ENCODE results near the gene SATB1. TPM values are rescaled to one million over a fixed set of nuclear protein-coding genes. Genes with fewer than 3 reads are reported as not detected.

The SATB1 gene
- polyA plus RNA-seq, 1 donor from 2014 or later, result 16.0 TPM

DNA sequence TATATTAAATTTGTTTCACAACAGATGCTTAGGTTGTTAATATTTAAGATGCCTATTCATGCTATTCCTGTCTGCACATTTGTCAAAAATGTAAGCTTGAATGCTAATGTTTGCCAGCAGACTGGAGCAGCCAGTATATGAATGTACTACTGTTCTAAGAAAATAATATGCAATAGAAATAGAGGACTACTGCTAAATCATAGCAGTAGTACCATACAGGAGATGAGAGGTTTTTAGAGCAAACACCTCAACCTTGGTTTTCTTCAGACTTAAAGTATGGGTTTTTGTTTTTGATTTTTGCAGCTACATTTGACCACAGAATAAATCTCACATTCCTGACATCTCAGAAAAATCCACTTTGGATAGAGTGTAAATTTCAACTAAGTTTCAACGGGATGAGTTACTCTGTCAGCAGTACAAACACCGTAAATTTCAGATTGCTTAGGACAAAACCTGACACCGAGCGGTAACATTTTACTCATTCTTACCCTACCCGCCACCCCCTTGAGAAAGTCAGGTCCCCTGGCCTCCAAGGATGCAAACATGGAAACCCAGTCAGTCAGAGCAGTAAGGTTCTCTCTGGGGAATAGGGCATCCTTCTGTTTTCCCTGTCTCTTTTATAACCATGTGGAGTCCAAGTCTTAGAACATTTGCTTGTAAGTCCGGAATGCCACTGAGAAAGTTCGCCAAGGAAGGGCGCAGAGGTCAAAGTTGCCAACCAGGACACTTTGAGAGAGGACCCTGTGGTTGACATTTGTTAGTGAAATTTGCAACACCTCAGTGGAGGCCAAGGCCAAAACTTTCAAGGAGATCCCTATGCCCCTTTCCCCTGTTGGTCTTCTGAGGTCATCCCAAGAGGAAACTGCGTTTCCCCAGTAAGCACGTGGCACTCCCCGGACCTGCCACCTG, 17.9 kb upstream of the SATB1 start:
- Histone ChIP-seq H2AFZ (ENCODE audit: low read depth, low read length) (no peak overlapping the region), H3K4me2 (ENCODE audit: low read length) (no peak overlapping the region), H3K79me2 (replicated peaks; ENCODE audit: insufficient read depth, low read length) (no peaks in the 10 kb centered on the region), H3F3A (ENCODE audit: insufficient read depth, low read length, poor library complexity, severe bottlenecking) (no peaks in the 10 kb centered on the region), H3K9me3 (ENCODE audit: low read length) (no peaks in the 10 kb centered on the region), H4K20me1 (ENCODE audit: insufficient read depth) (no peaks in the 10 kb centered on the region), H3K27me3 (ENCODE audit: insufficient read depth, low read depth, low read length) (peaks cover 62% of the 10 kb centered on the region), H3K27ac (ENCODE audit: low read length) (no peak overlapping the region), H3K4me3 (ENCODE audit: low read length) (peak overlapping the region; percentile 67), H3K9ac (ENCODE audit: low read length) (no peak overlapping the region), H3K36me3 (ENCODE audit: insufficient read depth, low read length) (no peaks in the 10 kb centered on the region), H3K9me2 (ENCODE audit: insufficient read depth, low read length) (no peaks in the 10 kb centered on the region)
- TF ChIP-seq TAF1 (IDR thresholded peaks at IDR 0.05; ENCODE audit: low read depth), result no peak
- TF ChIP-seq EP300 (conservative IDR thresholded peaks at IDR 0.05; ENCODE audit: poor library complexity, severe bottlenecking), result no peak
- TF ChIP-seq SMC3 (conservative IDR thresholded peaks at IDR 0.05; ENCODE audit: poor library complexity), result no peak
- TF ChIP-seq, protein P1, sequence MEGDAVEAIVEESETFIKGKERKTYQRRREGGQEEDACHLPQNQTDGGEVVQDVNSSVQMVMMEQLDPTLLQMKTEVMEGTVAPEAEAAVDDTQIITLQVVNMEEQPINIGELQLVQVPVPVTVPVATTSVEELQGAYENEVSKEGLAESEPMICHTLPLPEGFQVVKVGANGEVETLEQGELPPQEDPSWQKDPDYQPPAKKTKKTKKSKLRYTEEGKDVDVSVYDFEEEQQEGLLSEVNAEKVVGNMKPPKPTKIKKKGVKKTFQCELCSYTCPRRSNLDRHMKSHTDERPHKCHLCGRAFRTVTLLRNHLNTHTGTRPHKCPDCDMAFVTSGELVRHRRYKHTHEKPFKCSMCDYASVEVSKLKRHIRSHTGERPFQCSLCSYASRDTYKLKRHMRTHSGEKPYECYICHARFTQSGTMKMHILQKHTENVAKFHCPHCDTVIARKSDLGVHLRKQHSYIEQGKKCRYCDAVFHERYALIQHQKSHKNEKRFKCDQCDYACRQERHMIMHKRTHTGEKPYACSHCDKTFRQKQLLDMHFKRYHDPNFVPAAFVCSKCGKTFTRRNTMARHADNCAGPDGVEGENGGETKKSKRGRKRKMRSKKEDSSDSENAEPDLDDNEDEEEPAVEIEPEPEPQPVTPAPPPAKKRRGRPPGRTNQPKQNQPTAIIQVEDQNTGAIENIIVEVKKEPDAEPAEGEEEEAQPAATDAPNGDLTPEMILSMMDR (IDR thresholded peaks at IDR 0.05; ENCODE audit: poor library complexity, severe bottlenecking), result no peak
- no peak for TF ChIP-seq EZH2 (IDR thresholded peaks at IDR 0.05; ENCODE audit: borderline replicate concordance, insufficient read depth, low read length, poor library complexity, severe bottlenecking)
- TF ChIP-seq, protein P2, sequence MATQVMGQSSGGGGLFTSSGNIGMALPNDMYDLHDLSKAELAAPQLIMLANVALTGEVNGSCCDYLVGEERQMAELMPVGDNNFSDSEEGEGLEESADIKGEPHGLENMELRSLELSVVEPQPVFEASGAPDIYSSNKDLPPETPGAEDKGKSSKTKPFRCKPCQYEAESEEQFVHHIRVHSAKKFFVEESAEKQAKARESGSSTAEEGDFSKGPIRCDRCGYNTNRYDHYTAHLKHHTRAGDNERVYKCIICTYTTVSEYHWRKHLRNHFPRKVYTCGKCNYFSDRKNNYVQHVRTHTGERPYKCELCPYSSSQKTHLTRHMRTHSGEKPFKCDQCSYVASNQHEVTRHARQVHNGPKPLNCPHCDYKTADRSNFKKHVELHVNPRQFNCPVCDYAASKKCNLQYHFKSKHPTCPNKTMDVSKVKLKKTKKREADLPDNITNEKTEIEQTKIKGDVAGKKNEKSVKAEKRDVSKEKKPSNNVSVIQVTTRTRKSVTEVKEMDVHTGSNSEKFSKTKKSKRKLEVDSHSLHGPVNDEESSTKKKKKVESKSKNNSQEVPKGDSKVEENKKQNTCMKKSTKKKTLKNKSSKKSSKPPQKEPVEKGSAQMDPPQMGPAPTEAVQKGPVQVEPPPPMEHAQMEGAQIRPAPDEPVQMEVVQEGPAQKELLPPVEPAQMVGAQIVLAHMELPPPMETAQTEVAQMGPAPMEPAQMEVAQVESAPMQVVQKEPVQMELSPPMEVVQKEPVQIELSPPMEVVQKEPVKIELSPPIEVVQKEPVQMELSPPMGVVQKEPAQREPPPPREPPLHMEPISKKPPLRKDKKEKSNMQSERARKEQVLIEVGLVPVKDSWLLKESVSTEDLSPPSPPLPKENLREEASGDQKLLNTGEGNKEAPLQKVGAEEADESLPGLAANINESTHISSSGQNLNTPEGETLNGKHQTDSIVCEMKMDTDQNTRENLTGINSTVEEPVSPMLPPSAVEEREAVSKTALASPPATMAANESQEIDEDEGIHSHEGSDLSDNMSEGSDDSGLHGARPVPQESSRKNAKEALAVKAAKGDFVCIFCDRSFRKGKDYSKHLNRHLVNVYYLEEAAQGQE (IDR thresholded peaks at IDR 0.05; ENCODE audit: borderline replicate concordance), result no peak
- TF ChIP-seq POLR2AphosphoS5 (IDR thresholded peaks at IDR 0.05), result no peak
- no peak for TF ChIP-seq RAD21 (conservative IDR thresholded peaks at IDR 0.05)
- TF ChIP-seq MXI1 (conservative IDR thresholded peaks at IDR 0.05; ENCODE audit: poor library complexity, severe bottlenecking), result no peak

DNA sequence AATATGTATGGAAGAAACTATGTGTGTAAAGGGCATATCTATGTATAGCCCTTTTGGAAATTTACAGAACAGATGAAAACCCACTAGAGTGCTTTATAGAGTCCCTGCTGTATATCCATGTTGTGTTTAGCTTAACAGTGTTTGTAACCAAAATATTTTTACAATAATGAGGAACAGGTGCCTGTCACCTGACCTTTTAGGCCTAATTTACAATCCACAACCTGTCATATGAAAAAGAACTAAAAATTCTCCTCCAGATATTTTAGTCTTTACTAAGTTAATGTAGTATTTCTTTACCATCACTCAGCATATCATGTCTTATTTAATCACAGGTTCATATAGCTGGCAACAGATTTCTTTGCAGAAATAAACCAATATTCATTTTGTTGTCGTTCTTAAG, 16.4 kb upstream of the SATB1 start:
- H3K27me3 ChIP-seq (ENCODE audit: insufficient read depth, low read depth, low read length), result peaks cover 55% of the 10 kb centered on the region
- no peak overlapping the region for H3K4me3 ChIP-seq (ENCODE audit: low read length)
- H4K20me1 ChIP-seq (ENCODE audit: insufficient read depth), result no peaks in the 10 kb centered on the region
- no peak overlapping the region for H3K9ac ChIP-seq (ENCODE audit: low read length)
- no peak overlapping the region for H3K4me2 ChIP-seq (ENCODE audit: low read length)
- H3F3A ChIP-seq (ENCODE audit: insufficient read depth, low read length, poor library complexity, severe bottlenecking), result no peaks in the 10 kb centered on the region
- H3K9me3 ChIP-seq (ENCODE audit: low read length), result no peaks in the 10 kb centered on the region
- no peaks in the 10 kb centered on the region for H3K79me2 ChIP-seq (replicated peaks; ENCODE audit: insufficient read depth, low read length)
- H3K36me3 ChIP-seq (ENCODE audit: insufficient read depth, low read length), result no peaks in the 10 kb centered on the region
- H3K27ac ChIP-seq (ENCODE audit: low read length), result no peak overlapping the region
- H3K9me2 ChIP-seq (ENCODE audit: insufficient read depth, low read length), result no peaks in the 10 kb centered on the region
- H2AFZ ChIP-seq (ENCODE audit: low read depth, low read length), result no peak overlapping the region
- TF ChIP-seq RAD21 (conservative IDR thresholded peaks at IDR 0.05), result no peak
- TF ChIP-seq, protein P2 (IDR thresholded peaks at IDR 0.05; ENCODE audit: borderline replicate concordance), result no peak
- no peak for TF ChIP-seq POLR2AphosphoS5 (IDR thresholded peaks at IDR 0.05)
- TF ChIP-seq MXI1 (conservative IDR thresholded peaks at IDR 0.05; ENCODE audit: poor library complexity, severe bottlenecking), result no peak
- TF ChIP-seq, protein P1 (IDR thresholded peaks at IDR 0.05; ENCODE audit: poor library complexity, severe bottlenecking), result no peak
- no peak for TF ChIP-seq SMC3 (conservative IDR thresholded peaks at IDR 0.05; ENCODE audit: poor library complexity)
- TF ChIP-seq EP300 (conservative IDR thresholded peaks at IDR 0.05; ENCODE audit: poor library complexity, severe bottlenecking), result no peak
- TF ChIP-seq TAF1 (IDR thresholded peaks at IDR 0.05; ENCODE audit: low read depth), result no peak
- TF ChIP-seq EZH2 (IDR thresholded peaks at IDR 0.05; ENCODE audit: borderline replicate concordance, insufficient read depth, low read length, poor library complexity, severe bottlenecking), result no peak
